ENCODE results near the gene ALG6.
"Not testable (repeated sequence)": the region's sequence is repeated elsewhere in the genome, so short reads cannot be mapped to it uniquely, and the experiment has no call there.

Gene ALG6

GRCh38 chr1:63418101-63418500, 50.7 kb downstream of the ALG6 start:
- no peak for DNase-seq

GRCh38 chr1:63420746-63421145, 53.3 kb downstream of the ALG6 start:
- not testable (repeated sequence) for DNase-seq

DNA sequence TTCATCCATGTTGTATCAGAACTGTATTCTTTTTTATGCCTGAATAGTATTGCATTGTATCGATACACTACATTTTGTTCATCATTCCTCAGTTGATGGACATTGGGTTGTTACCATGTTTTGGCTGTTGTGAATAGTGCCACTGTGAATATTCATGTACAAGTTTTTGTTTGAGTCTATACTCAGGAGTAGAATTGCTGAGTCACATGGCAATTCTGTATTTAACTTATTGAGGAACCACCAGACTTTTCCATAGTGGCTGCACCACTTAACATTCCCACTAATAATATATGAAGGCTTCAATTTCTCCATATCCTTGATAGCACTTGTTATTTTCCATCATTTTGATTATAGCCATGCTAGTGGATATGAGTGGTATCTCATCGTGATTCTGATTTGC, 56.2 kb downstream of the ALG6 start:
- no peak for DNase-seq

GRCh38 chr1:63428815-63429214, 61.4 kb downstream of the ALG6 start:
- DNase-seq, result no peak

GRCh38 chr1:63429281-63429680, 61.9 kb downstream of the ALG6 start:
- DNase-seq, result no peak

DNA sequence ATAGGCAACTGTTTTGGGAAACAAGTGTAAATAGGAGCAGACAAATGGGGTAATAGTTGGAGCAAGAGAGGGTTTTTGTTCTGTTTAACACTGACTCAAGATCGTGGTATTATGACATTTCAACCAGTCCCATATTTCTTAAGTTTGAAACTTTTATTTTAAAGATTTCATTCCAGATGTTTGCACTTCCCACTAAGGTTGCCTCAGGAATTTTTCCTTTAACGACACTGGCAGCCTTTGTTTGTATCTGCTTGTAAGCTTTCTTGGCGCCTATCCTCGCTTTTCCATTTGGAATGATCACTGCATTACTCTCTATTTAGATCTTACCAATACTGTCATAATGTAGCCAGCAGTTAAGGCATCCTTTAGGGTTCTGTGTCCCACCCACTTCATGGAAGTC, 67.7 kb downstream of the ALG6 start:
- no peak for DNase-seq

DNA sequence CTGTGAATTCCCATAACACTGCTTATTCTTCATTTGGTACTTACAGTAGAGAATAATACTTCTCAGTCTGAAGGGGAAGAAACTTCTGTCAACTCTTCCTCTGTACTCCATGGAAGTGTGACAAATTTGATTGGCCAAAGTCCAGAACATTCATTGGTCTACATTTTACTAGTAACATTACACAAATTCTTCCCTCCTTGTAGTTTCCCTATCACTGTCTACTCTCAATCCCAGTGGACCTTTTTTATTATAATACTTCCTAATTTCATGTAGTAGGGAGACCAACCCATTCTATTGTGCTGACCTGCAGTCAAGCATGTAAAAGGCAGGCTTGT, 74.7 kb downstream of the ALG6 start:
- no peak for DNase-seq

- no peak for DNase-seq
Measured at GRCh38 chr1:63448731-63449246, 81.4 kb downstream of the ALG6 start.

DNA sequence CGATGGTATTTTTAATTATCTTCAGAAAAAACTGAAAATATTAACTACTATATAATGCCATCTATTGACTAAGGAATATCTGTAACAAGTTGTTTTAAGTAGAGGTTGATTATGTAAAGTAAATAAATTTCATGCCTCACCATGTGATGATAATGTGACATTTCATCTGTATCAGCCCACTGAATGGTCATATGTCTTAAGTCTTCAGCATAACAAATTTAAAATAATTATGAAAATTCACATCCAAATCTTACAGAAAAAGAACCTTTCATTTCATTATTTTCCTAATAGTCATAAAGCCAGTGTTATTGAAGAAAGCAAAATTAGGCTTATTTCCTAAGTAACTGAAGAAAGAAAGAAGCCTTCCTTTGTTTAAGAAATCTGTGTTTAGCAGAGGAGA, 83.0 kb downstream of the ALG6 start:
- DNase-seq, result no peak

DNA sequence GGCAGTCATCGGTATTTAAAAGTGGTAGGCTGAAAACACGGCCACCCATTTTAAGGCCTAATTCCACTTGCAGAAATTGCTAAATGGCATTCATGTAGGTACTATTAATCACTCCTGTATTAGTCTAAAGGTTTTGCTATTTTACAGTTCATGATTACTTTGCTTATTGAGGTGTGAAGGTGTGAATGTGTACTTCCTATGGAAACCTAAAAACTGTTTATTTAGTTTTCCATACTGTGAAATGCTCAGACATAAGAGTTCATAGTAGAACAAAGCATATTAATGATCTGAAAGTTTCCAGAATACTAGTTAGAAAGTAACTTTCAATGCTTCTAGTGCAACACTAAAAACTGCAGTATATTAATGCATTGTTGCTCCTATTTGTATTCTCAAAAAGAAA, 85.8 kb downstream of the ALG6 start:
- no peak for DNase-seq

DNA sequence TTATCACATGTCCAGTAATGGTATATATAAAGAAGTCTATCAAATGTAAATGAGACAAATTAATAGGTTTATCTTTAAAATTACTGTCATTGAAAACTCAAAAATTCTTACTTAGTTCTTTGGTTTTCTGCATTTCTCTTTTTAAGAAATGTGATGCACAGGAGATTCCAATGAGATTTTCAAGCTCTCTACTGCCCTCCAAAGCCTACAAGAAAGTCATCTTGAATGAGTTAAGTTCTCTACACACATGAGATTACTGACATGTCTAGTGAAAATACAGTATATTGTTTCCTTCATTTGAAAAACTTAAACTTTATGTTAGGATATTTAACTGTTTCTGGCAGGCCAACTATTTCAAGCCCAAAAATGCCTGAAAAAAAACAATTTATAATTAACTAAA, 86.8 kb downstream of the ALG6 start:
- DNase-seq, result peak in 1 of 2 experiments; percentile 6

GRCh38 chr1:63458750-63459149, 91.3 kb downstream of the ALG6 start:
- DNase-seq, result no peak

GRCh38 chr1:63461661-63462230, 94.3 kb downstream of the ALG6 start:
- no peak for DNase-seq

- no peak for DNase-seq
Measured at GRCh38 chr1:63463248-63463647, 95.8 kb downstream of the ALG6 start.

- DNase-seq, result no peak
Measured at GRCh38 chr1:63466181-63466580, 98.8 kb downstream of the ALG6 start.

- no peak for DNase-seq
Measured at GRCh38 chr1:63466759-63467158, 99.3 kb downstream of the ALG6 start.

DNA sequence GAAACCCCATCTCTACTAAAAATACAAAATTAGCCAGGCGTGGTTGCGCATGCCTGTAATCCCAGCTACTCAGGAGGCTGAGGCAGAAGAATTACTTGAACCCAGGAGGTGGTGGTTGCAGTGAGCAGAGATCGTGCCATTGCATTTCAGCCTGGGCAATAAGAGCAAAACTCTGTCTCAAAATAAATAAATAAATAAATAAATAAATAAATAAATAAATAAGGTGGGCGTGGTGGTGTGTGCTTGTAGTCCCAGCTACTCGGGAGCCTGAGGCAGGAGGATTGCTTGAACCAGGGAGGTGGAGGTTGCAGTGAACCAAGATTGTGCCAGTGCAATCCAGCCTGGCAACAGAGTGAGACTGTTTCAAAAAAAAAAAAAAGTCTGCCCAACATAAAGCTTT, 101.3 kb downstream of the ALG6 start:
- DNase-seq, result not testable (repeated sequence)

DNA sequence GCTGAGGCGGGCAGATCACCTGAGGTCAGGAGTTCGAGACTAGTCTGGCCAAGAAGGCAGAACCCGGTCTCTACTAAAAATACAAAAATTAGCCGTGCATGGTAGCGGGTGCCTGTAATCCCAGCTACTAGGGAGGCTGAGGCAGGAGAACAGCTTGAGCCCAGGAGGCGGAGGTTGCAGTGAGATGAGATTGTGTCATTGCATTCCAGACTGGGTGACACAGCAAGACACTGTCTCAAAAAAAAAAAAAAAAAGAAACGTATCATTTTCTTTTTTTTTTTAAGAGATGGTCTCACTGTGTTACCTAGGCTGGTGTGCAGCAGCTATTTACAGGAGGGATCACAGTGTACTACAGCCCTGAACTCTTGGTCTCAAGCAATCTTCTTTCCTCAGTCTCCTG, 108.3 kb downstream of the ALG6 start:
- DNase-seq, result no peak

- no peak for DNase-seq
Measured at GRCh38 chr1:63480057-63480456, 112.6 kb downstream of the ALG6 start.

GRCh38 chr1:63486629-63487028, 119.2 kb downstream of the ALG6 start:
- DNase-seq, result no peak

- no peak for DNase-seq
Measured at GRCh38 chr1:63487336-63488065, 120.1 kb downstream of the ALG6 start.
